ENCODE measurements around the gene TEX30.

DNA sequence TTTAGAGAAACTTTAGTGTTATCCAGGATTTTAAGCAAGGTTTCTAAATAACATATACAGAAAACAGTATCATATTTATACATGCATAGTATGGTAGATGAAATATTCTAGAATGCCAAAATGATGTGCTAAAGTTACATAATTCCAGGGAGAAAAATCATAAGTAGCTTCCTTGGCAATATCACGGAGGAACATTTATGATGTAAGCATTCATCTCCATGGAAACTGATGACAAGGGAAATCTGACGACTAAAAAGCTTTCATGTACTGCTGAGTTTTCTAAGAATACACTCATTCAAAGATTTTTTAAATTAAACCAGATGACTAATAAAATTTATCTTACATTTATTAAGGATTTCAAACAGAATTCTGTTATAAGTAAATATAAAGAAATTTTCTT lies 4.7 kb downstream of the TEX30 start:
- TF ChIP-seq, protein P1, sequence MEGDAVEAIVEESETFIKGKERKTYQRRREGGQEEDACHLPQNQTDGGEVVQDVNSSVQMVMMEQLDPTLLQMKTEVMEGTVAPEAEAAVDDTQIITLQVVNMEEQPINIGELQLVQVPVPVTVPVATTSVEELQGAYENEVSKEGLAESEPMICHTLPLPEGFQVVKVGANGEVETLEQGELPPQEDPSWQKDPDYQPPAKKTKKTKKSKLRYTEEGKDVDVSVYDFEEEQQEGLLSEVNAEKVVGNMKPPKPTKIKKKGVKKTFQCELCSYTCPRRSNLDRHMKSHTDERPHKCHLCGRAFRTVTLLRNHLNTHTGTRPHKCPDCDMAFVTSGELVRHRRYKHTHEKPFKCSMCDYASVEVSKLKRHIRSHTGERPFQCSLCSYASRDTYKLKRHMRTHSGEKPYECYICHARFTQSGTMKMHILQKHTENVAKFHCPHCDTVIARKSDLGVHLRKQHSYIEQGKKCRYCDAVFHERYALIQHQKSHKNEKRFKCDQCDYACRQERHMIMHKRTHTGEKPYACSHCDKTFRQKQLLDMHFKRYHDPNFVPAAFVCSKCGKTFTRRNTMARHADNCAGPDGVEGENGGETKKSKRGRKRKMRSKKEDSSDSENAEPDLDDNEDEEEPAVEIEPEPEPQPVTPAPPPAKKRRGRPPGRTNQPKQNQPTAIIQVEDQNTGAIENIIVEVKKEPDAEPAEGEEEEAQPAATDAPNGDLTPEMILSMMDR (optimal IDR thresholded peaks at IDR 0.05 in 1 of 3, IDR thresholded peaks at IDR 0.05 in 1 of 3, conservative IDR thresholded peaks at IDR 0.05 in 1 of 3; ENCODE audit: extremely low read depth in 1 of 3, insufficient read depth in 2 of 3, low read length in 3 of 3) = no peak
- no peak for TF ChIP-seq EZH2 (IDR thresholded peaks at IDR 0.05; ENCODE audit: low read length)

All from keratinocyte (primary cell).